WERI-Rb-1 (cell line): ENCODE results near the gene TMEM232.

Experiments used
- DNase-seq: peaks from one replicate; pipeline ENCODE4 v3.0.0-alpha.2; 2020
- H3K27ac ChIP-seq: fragments of 250-450 bp; sonication (Bioruptor Pico); 2 replicates; pipeline ENCODE4 v1.5.1; 2020; ENCODE audit warnings: mild to moderate bottlenecking, moderate library complexity
- H3K27me3 ChIP-seq: fragments of 250-450 bp; sonication (Bioruptor Pico); 2 replicates; pipeline ENCODE4 v1.5.1; 2021; ENCODE audit warnings: mild to moderate bottlenecking, low read depth, moderate library complexity; ENCODE audit not compliant: insufficient read depth, severe bottlenecking
- H3K36me3 ChIP-seq: fragments of 250-450 bp; sonication (Bioruptor Pico); 2 replicates; pipeline ENCODE4 v1.5.1; 2020; ENCODE audit warnings: mild to moderate bottlenecking, moderate library complexity
- H3K4me3 ChIP-seq: 2 replicates; pipeline ENCODE4 v1.5.1; 2011; ENCODE audit warnings: low read depth, mild to moderate bottlenecking, control low read depth, low read length
- H3K9me3 ChIP-seq: fragments of 250-450 bp; sonication (Bioruptor Pico); 2 replicates; pipeline ENCODE4 v1.5.1; 2021; ENCODE audit warnings: mild to moderate bottlenecking, moderate library complexity; ENCODE audit not compliant: severe bottlenecking
- CTCF ChIP-seq: IDR thresholded peaks from 2 replicates; pipeline ENCODE4 v1.5.1; 2011; ENCODE audit warnings: low read depth, mild to moderate bottlenecking, control low read depth, inconsistent platforms, low read length

The TMEM232 gene

GRCh38 chr5:110517396-110517795 is 209.1 kb downstream of the TMEM232 start:
- Histone ChIP-seq H3K27ac (no peak overlapping the region), H3K36me3 (no peaks in the 10 kb centered on the region), H3K9me3 (no peaks in the 10 kb centered on the region), H3K4me3 (no peak overlapping the region), H3K27me3 (no peaks in the 10 kb centered on the region)
- no peak for DNase-seq
- TF ChIP-seq CTCF = no peak

- no peaks in the 10 kb centered on the region for H3K9me3 ChIP-seq
- DNase-seq = no peak
- no peaks in the 10 kb centered on the region for H3K36me3 ChIP-seq
- TF ChIP-seq CTCF = no peak
- no peak overlapping the region for H3K27ac ChIP-seq
- no peak overlapping the region for H3K4me3 ChIP-seq
- no peaks in the 10 kb centered on the region for H3K27me3 ChIP-seq
Measured at GRCh38 chr5:110514030-110514429, 212.4 kb downstream of the TMEM232 start.

- H3K36me3 ChIP-seq = no peaks in the 10 kb centered on the region
- DNase-seq = no peak
- H3K27me3 ChIP-seq = no peaks in the 10 kb centered on the region
- no peak overlapping the region for H3K27ac ChIP-seq
- no peaks in the 10 kb centered on the region for H3K9me3 ChIP-seq
- no peak for TF ChIP-seq CTCF
- no peak overlapping the region for H3K4me3 ChIP-seq
Measured at GRCh38 chr5:110512266-110512665, 214.2 kb downstream of the TMEM232 start.

GRCh38 chr5:110510146-110510545 is 216.3 kb downstream of the TMEM232 start:
- H3K9me3 ChIP-seq = no peaks in the 10 kb centered on the region
- no peak for DNase-seq
- no peak overlapping the region for H3K4me3 ChIP-seq
- TF ChIP-seq CTCF = no peak
- H3K36me3 ChIP-seq = no peaks in the 10 kb centered on the region
- H3K27me3 ChIP-seq = no peaks in the 10 kb centered on the region
- no peak overlapping the region for H3K27ac ChIP-seq

- TF ChIP-seq CTCF = no peak
- H3K9me3 ChIP-seq = no peaks in the 10 kb centered on the region
- H3K27ac ChIP-seq = no peak overlapping the region
- no peaks in the 10 kb centered on the region for H3K36me3 ChIP-seq
- H3K4me3 ChIP-seq = no peak overlapping the region
- DNase-seq = no peak
- no peaks in the 10 kb centered on the region for H3K27me3 ChIP-seq
Measured at GRCh38 chr5:110507972-110508371, 218.5 kb downstream of the TMEM232 start.

GRCh38 chr5:110506378-110506777 is 220.1 kb downstream of the TMEM232 start:
- Histone ChIP-seq H3K27me3 (no peaks in the 10 kb centered on the region), H3K27ac (no peak overlapping the region), H3K9me3 (no peaks in the 10 kb centered on the region), H3K36me3 (no peaks in the 10 kb centered on the region), H3K4me3 (no peak overlapping the region)
- TF ChIP-seq CTCF = no peak
- no peak for DNase-seq
